ENCODE measurements around the gene RFFL. TPM values are rescaled to one million over a fixed set of nuclear protein-coding genes. Genes with fewer than 3 reads are reported as not detected.

The RFFL gene
- total and polyA plus RNA-seq, 9 of the 15 experiments (the other 6 are each of a cell fraction or from before 2014, with no cell fraction given): 3.4 to 18.1 (median 12.8) TPM

GRCh38 chr17:35041390-35041789, 22.1 kb downstream of the RFFL start:
- Histone ChIP-seq H3K4me3 (no peak overlapping the region), H3K4me2 (ENCODE audit: insufficient read depth, low read length) (no peak overlapping the region), H3K9me3 (replicated peaks; ENCODE audit: control insufficient read depth, insufficient read depth, low read depth, low read length) (no peaks in the 10 kb centered on the region), H3K27ac (ENCODE audit: extremely low read depth, low read depth, low read length) (no peak overlapping the region), H4K20me1 (replicated peaks; ENCODE audit: control insufficient read depth, insufficient read depth, low read length) (no peaks in the 10 kb centered on the region), H3K9ac (ENCODE audit: insufficient read depth in 1 of 2, low read depth in 2 of 2, low read length in 2 of 2) (no peak overlapping the region), H3K27me3 (ENCODE audit: control insufficient read depth in 2 of 2, insufficient read depth in 2 of 2, low read length in 2 of 2) (no peaks in the 10 kb centered on the region), H2AFZ (ENCODE audit: low read depth, low read length) (no peak overlapping the region), H3K79me2 (ENCODE audit: control insufficient read depth, insufficient read depth, low read length) (no peaks in the 10 kb centered on the region), H3K9me1 (ENCODE audit: control insufficient read depth, insufficient read depth, low read length) (no peaks in the 10 kb centered on the region), H3K36me3 (ENCODE audit: control insufficient read depth, insufficient read depth, low read length) (no peaks in the 10 kb centered on the region), H3K4me1 (replicated peaks in 1 of 2; ENCODE audit: control insufficient read depth in 2 of 2, insufficient read depth in 2 of 2, low read length in 2 of 2) (no peaks in the 10 kb centered on the region)
- DNase-seq (ENCODE audit: extremely low read depth in 1 of 4, low spot score in 3 of 4) (no peak), ATAC-seq (no peak), FAIRE-seq (no peak)
- WGBS (ENCODE audit: insufficient coverage, low coverage, missing lambda C conversion rate): 87% methylated on average over 7 of the region's 7 CpGs
- ChIA-PET CTCF (ENCODE audit: low intra/inter-chr PET ratio) (no interaction called here), POLR2A (interaction anchor here (0.6 to 1.2 kb wide), 2 partner anchors 11 to 70 kb away, joined by 3 read pairs; no protein-coding TSS in a partner anchor)
- TF ChIP-seq ZNF609 (CRISPR knock-in tag; IDR thresholded peaks at IDR 0.05; ENCODE audit: borderline replicate concordance) (no peak), ZNF395 (CRISPR knock-in tag; IDR thresholded peaks at IDR 0.05) (no peak)
- in situ Hi-C loops (cut with MboI): no loop called here
- intact Hi-C loops (cut with micrococcal nuclease): no loop called here
- BruUV-seq (replicated peaks): no TSS peak

Measured in K562 (cell line).